Stimulated activated CD8-positive, alpha-beta memory T cell treated with anti-CD3 and anti-CD28 coated beads, Interleukin-4, amount 100 ng/mL, for 24 hours (primary cell): ENCODE measurements around the gene NINJ2.

Source experiments
- DNase-seq: peaks from one replicate; pipeline ENCODE4 v3.0.0-alpha.2; 2020; ENCODE audit warnings: low read depth

The NINJ2 gene

GRCh38 chr12:613996-614395 lies 49.2 kb downstream of the NINJ2 start:
- no peak for DNase-seq

GRCh38 chr12:612886-613285 lies 50.4 kb downstream of the NINJ2 start:
- no peak for DNase-seq

- DNase-seq, result no peak
These were observed 51.0 kb downstream of the NINJ2 start for GRCh38 chr12:612293-612692.

- no peak for DNase-seq
These were observed 51.5 kb downstream of the NINJ2 start for GRCh38 chr12:611721-612120.

GRCh38 chr12:608921-609320 lies 54.3 kb downstream of the NINJ2 start:
- DNase-seq, result no peak

GRCh38 chr12:608413-608812 lies 54.8 kb downstream of the NINJ2 start:
- no peak for DNase-seq

- DNase-seq, result no peak
These were observed 55.7 kb downstream of the NINJ2 start for GRCh38 chr12:607541-608001.

- no peak for DNase-seq
These were observed 58.3 kb downstream of the NINJ2 start for GRCh38 chr12:604956-605355.

GRCh38 chr12:602700-603068 lies 60.6 kb downstream of the NINJ2 start:
- DNase-seq, result no peak

GRCh38 chr12:601976-602699 lies 61.1 kb downstream of the NINJ2 start:
- no peak for DNase-seq

GRCh38 chr12:599756-600155 lies 63.5 kb downstream of the NINJ2 start:
- DNase-seq, result no peak

- no peak for DNase-seq
These were observed 65.2 kb downstream of the NINJ2 start for GRCh38 chr12:597926-598568.

GRCh38 chr12:593396-594270 lies 69.6 kb downstream of the NINJ2 start:
- no peak for DNase-seq

- DNase-seq, result no peak
These were observed 71.2 kb downstream of the NINJ2 start for GRCh38 chr12:592024-592505.

GRCh38 chr12:591167-592023 lies 71.8 kb downstream of the NINJ2 start:
- DNase-seq, result no peak

GRCh38 chr12:590206-590750 lies 73.0 kb downstream of the NINJ2 start:
- DNase-seq, result no peak

GRCh38 chr12:588646-589045 lies 74.6 kb downstream of the NINJ2 start:
- DNase-seq, result no peak

- no peak for DNase-seq
These were observed 75.3 kb downstream of the NINJ2 start for GRCh38 chr12:588024-588322.

- DNase-seq, result no peak
These were observed 75.9 kb downstream of the NINJ2 start for GRCh38 chr12:587132-588023.

GRCh38 chr12:586318-587071 lies 76.8 kb downstream of the NINJ2 start:
- DNase-seq, result no peak
